GM20000 (cell line): ENCODE measurements around the gene RAB5A.
"Not testable (repeated sequence)": the region's sequence is repeated elsewhere in the genome, so short reads cannot be mapped to it uniquely, and the experiment has no call there.

Experiments
- DNase-seq: peaks from one replicate; pipeline ENCODE4 v3.0.0; 2012; ENCODE audit warnings: low spot score
- TF ChIP-seq, protein P1 (sequence below): IDR thresholded peaks from 2 replicates; pipeline ENCODE4 v1.5.1; 2012; ENCODE audit warnings: mild to moderate bottlenecking, control low read depth; ENCODE audit errors: extremely low read depth, missing control alignments

RAB5A gene

DNA sequence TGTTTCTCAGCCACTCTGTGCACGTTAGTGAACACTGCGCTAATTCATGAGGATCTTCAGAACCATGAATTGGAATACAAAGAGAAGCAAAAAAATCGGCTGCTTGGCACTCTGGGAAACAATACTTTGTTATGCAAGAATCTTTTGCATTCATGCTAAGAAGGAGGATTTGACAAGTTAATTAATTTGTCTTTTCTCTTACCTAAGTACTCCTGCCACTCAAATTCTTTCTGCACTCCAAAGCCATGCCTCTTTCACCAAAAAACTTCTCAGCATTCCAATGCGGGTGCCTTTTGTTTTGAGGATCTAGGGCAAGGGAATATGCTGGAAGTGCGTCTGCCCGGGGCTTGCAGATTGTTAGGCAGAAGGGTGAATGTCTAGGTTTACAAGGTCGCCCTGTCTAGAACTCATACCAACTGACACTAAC is 82.0 kb downstream of the RAB5A start:
- TF ChIP-seq, protein P1, sequence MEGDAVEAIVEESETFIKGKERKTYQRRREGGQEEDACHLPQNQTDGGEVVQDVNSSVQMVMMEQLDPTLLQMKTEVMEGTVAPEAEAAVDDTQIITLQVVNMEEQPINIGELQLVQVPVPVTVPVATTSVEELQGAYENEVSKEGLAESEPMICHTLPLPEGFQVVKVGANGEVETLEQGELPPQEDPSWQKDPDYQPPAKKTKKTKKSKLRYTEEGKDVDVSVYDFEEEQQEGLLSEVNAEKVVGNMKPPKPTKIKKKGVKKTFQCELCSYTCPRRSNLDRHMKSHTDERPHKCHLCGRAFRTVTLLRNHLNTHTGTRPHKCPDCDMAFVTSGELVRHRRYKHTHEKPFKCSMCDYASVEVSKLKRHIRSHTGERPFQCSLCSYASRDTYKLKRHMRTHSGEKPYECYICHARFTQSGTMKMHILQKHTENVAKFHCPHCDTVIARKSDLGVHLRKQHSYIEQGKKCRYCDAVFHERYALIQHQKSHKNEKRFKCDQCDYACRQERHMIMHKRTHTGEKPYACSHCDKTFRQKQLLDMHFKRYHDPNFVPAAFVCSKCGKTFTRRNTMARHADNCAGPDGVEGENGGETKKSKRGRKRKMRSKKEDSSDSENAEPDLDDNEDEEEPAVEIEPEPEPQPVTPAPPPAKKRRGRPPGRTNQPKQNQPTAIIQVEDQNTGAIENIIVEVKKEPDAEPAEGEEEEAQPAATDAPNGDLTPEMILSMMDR: no peak
- no peak for DNase-seq

DNA sequence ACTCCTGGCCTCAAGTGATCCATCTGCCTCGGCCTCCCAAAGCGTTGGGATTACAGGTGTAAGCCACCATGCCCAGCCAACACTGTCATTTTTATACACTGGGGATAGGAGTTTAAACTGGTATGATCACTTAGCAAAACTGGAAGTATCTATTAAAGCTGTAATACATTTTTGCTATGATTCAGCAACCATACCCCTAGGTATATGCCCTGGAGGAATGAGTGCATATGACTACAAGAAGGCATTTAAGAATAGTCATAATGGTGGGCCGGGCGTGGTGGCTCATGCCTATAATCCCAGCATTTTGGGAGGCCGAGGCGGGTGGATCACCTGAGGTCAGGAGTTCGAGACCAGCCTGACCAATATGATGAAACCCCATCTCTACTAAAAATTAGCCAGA is 85.0 kb downstream of the RAB5A start:
- DNase-seq: not testable (repeated sequence)
